ENCODE measurements around the gene HDAC9. TPM values are rescaled to one million over a fixed set of nuclear protein-coding genes. Genes with fewer than 3 reads are reported as not detected.

HDAC9 gene
- total RNA-seq, 3 donors from 2014 or later (not counting 1 experiment from before 2014, with no cell fraction given): 19.1 to 41.1 (median 24.1) TPM

- Histone ChIP-seq H3K9me3 (ENCODE audit: control insufficient read depth, insufficient read depth, low read length) (no peaks in the 10 kb centered on the region), H3K4me3 (ENCODE audit: low read length) (no peak overlapping the region), H3K4me1 (ENCODE audit: control insufficient read depth, insufficient read depth, low read length) (no peaks in the 10 kb centered on the region), H3K36me3 (ENCODE audit: control insufficient read depth, insufficient read depth, low read length) (no peaks in the 10 kb centered on the region), H3K27ac (ENCODE audit: low read length) (no peak overlapping the region), H3K27me3 (ENCODE audit: control insufficient read depth, insufficient read depth, low read length) (no peaks in the 10 kb centered on the region)
- Mint-ChIP-seq H3K4me3 (no peak overlapping the region), H3K36me3 (no peaks in the 10 kb centered on the region), H3K27me3 (ENCODE audit: low read depth in 2 of 2) (no peaks in the 10 kb centered on the region), H3K27ac (no peak overlapping the region), H3K9me3 (no peaks in the 10 kb centered on the region), H3K4me1 (peaks cover 0 to 6% of the 10 kb centered on the region in 2 donors)
- intact Hi-C loops (cut with micrococcal nuclease): no loop called here
- TF ChIP-seq, protein P1, sequence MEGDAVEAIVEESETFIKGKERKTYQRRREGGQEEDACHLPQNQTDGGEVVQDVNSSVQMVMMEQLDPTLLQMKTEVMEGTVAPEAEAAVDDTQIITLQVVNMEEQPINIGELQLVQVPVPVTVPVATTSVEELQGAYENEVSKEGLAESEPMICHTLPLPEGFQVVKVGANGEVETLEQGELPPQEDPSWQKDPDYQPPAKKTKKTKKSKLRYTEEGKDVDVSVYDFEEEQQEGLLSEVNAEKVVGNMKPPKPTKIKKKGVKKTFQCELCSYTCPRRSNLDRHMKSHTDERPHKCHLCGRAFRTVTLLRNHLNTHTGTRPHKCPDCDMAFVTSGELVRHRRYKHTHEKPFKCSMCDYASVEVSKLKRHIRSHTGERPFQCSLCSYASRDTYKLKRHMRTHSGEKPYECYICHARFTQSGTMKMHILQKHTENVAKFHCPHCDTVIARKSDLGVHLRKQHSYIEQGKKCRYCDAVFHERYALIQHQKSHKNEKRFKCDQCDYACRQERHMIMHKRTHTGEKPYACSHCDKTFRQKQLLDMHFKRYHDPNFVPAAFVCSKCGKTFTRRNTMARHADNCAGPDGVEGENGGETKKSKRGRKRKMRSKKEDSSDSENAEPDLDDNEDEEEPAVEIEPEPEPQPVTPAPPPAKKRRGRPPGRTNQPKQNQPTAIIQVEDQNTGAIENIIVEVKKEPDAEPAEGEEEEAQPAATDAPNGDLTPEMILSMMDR (IDR thresholded peaks at IDR 0.05): no peak
- 96% methylated on average over 3 of the region's 3 CpGs for WGBS (ENCODE audit: insufficient coverage)
- no peak for ATAC-seq
- no peak for DNase-seq
These were observed 142.0 kb downstream of the HDAC9 start for GRCh38 chr7:18637516-18637915.

GRCh38 chr7:18638594-18639452 lies 143.3 kb downstream of the HDAC9 start:
- no peak overlapping the region for H3K27ac ChIP-seq (ENCODE audit: low read length)
- Mint-ChIP-seq H3K4me1 (peaks cover 0 to 6% of the 10 kb centered on the region in 2 donors), H3K4me3 (no peak overlapping the region), H3K36me3 (no peaks in the 10 kb centered on the region), H3K27me3 (ENCODE audit: low read depth in 2 of 2) (no peaks in the 10 kb centered on the region), H3K9me3 (no peaks in the 10 kb centered on the region), H3K27ac (no peak overlapping the region)
- no peaks in the 10 kb centered on the region for H3K36me3 ChIP-seq (ENCODE audit: control insufficient read depth, insufficient read depth, low read length)
- no peaks in the 10 kb centered on the region for H3K4me1 ChIP-seq (ENCODE audit: control insufficient read depth, insufficient read depth, low read length)
- DNase-seq: peak in 1 of 2 donors; percentile 6
- ATAC-seq: no peak
- intact Hi-C loops (cut with micrococcal nuclease): no loop called here
- 95% methylated on average over 2 of the region's 4 CpGs for WGBS (ENCODE audit: insufficient coverage)
- H3K9me3 ChIP-seq (ENCODE audit: control insufficient read depth, insufficient read depth, low read length): no peaks in the 10 kb centered on the region
- H3K27me3 ChIP-seq (ENCODE audit: control insufficient read depth, insufficient read depth, low read length): no peaks in the 10 kb centered on the region
- TF ChIP-seq, protein P1 (IDR thresholded peaks at IDR 0.05): no peak
- H3K4me3 ChIP-seq (ENCODE audit: low read length): no peak overlapping the region

- Mint-ChIP-seq H3K36me3 (no peaks in the 10 kb centered on the region), H3K27me3 (ENCODE audit: low read depth in 2 of 2) (no peaks in the 10 kb centered on the region), H3K27ac (no peak overlapping the region), H3K4me1 (peaks cover 0 to 6% of the 10 kb centered on the region in 2 donors), H3K9me3 (no peaks in the 10 kb centered on the region), H3K4me3 (no peak overlapping the region)
- no peak overlapping the region for H3K27ac ChIP-seq (ENCODE audit: low read length)
- no peaks in the 10 kb centered on the region for H3K9me3 ChIP-seq (ENCODE audit: control insufficient read depth, insufficient read depth, low read length)
- TF ChIP-seq, protein P1 (IDR thresholded peaks at IDR 0.05): no peak
- no CpG with 5 or more reads among the region's 1 CpG for WGBS (ENCODE audit: insufficient coverage)
- ATAC-seq (no peak), DNase-seq (no peak)
- intact Hi-C loops (cut with micrococcal nuclease): no loop called here
- H3K36me3 ChIP-seq (ENCODE audit: control insufficient read depth, insufficient read depth, low read length): no peaks in the 10 kb centered on the region
- no peaks in the 10 kb centered on the region for H3K4me1 ChIP-seq (ENCODE audit: control insufficient read depth, insufficient read depth, low read length)
- H3K4me3 ChIP-seq (ENCODE audit: low read length): no peak overlapping the region
- no peaks in the 10 kb centered on the region for H3K27me3 ChIP-seq (ENCODE audit: control insufficient read depth, insufficient read depth, low read length)
These were observed 144.2 kb downstream of the HDAC9 start for GRCh38 chr7:18639711-18640110.

Measured in natural killer cell (primary cell).